Kidney capillary endothelial cell (primary cell): ENCODE results near the gene TGIF1.

Experiments
- DNase-seq: peaks from one replicate; pipeline ENCODE4 v3.0.0-alpha.2; 2018; ENCODE audit warnings: low spot score

The TGIF1 gene

DNA sequence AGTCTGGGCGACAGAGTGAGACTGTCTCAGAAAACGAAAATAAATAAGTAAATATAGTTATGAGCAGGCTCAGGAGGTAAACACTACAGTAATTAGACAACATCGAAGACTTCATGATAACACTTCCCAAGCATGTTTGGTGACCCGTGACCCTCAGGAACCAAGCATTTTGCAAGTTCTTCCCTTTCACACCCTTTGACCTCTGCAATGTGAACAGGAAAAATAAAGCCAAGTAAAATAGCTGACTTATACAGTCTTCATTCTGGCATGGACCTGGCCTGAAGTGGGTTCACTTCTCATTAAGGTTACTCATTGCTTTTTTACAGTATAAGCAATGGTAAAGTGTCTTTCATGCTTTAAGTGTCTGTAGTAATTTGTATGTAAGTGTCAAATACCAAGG is 15.3 kb upstream of the TGIF1 start:
- no peak for DNase-seq

DNA sequence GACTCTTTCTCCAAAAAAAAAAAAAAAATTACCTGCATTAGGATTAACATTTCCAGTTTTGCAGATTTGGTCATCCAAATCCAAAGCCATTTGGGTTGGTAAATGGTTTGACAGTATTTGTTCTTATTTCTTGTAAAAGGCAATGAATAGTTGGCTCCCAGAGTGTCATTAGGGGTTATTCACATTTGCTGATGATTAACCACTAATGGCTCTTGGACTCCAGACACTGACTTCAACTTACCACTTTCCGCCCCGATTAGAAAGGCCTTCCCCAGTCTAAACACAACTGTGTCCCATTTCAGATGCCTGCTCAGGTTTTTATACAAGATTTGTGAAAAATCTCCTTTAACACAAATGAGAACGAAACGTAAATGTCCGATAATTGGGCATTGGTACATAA is 9.6 kb upstream of the TGIF1 start:
- DNase-seq, result no peak

DNA sequence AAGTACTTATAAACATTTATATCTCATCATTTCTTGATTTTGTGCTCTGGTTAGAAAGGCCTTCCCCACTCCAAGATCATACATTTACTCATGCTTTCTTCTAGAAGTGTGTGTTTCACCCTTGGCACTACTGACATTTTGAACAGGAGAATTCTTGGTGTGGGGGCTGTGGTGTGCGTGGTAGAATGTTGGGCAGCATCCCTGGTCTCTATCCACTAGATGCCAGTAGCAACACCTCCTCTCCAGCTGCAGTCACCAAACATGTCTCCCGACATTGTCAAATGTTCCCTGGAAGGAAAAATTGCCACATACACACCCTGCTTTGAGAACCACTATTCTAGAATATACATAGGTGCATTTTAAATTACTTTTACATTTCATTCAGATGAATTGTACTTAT is 8.7 kb upstream of the TGIF1 start:
- DNase-seq, result peak; percentile 24

DNA sequence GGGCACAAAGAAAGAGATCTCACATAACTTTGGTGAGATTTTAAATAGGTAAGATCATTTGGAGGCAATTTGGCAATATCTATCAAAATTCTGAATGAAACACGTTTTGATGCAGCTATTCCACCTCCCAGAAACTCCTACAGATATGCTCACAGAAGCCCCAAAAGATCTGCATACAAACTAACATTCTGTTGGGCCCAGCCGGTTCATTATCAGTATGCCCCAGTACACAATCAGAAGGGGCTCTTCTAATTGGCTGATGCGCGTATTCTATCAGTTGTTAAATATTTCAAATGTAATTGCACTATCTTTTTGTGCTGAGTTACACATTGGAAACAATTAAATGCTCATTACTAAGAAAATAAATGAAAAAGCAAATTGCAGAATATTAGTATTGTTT is 7.1 kb upstream of the TGIF1 start:
- DNase-seq, result no peak

DNA sequence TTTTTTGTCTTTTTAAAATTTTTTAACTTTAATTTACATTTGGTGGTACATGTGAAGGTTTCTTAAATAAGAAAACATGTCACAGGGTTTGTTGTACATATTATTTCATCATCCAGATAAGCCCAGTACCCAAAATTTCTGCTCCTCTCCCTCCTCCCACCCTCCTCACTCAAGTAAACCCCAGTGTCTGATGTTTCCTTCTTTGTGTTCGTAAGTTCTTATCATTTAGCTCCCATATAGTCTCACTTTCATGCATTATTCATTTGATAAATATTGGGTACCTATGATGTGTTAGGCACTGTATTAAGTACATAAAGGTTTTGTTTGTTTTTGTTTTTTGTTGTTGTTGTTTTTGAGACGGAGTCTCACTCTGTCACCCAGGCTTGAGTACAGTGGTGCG is 5.7 kb upstream of the TGIF1 start:
- DNase-seq, result no peak

DNA sequence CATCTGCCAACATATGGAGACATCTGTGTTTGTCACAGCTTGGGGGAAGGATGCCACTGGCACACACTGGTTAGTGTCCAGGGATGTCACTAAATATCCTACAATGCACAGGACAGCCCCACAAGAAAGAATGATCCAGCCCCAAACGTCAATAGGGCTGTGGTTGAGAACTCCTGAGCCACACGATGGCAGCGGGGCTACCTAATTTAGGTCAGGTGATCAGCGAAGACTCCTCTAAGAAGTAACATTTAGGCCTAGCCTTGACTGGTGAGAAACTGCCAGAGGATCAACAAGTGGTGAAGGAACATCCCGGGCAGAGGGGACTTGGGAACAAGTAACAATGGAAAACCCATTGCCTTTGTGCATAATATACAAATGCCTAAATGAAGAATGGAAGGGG is 5.0 kb upstream of the TGIF1 start:
- no peak for DNase-seq

DNA sequence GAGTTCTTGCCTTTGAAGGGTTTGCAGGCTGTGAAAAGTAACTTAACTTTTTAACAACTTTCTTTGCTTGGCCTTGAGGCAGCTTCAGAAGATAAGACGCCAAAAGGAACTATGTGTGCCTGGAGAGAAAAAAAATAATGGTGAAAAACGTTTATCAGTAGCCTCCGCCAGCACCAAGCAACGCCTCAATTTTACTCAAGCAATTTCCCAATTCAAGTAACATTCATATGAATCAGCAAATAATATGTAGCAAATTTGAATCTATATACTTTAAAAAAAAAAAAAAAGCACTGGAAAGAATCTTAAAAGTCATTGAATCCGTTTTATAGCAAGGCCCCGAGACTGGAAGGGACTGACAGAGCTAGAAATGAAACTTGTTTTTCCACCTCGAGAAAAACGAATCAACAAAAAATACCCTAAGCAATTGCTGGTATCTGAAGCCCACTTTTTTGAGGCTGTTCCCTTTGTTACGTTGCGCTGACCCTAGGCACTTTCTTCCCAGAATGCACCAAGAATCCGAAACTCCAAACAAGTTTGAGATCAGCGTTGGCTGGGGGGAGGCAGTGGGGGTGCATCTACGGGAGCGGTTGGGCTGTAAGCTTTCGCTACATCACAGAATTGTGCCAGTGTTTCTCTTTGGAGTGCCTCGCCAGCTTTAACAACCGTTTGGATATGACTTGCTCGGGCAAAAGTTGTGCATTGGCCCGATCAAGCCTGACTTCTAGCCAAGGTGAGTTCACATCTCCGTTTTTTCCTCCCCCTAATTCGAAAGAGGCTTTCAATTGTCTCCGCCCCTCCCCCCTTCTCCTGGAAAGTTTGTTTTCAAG is 2.7 kb upstream of the TGIF1 start:
- peak; percentile 26 for DNase-seq

DNA sequence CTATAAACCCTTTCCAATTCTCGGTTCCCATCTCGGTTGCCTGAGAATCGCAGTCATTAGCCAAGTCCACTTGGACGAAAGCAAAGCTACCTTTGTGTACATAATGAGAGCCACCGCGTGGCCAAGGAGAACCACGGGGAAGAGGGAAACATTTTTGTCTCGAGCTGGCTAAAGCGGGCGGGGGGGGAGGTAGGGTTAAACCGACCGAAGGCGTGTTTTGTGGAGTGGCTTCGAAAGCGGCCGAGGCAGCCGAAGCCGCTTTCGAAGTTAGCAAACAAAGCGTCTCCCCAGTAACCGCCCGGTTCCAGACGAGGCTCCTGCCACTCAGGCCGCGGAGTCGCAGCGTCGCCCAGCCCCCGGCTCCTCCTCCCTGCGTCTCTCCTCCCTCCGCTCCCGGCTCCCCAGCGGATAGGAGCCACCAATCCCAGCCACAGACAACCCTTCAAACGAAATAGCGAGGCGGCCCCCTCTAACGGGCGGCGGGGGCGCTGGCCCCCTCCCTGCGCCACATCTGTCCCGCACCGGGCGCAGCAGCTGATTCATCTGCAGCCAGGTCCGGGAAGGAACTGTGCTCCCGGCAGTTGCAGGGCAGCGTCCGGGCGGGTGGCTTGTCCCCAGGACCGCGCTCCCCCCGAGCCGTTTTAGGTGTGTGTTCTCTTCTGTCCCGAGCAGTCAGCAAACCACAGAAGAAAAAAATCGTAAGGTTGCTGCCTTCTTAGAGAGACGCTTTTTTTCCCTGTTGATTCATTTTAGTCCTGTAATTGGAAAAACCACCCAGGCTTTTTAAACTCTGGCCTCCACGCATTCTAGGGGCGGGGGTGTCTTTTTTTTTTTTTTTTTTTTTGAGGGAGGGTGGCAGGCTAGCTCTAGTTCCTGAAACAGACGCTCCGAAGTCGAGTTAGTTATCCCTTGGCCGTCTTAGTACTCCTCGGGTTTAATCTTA is 1.8 kb upstream of the TGIF1 start:
- peak; percentile 91 for DNase-seq

DNA sequence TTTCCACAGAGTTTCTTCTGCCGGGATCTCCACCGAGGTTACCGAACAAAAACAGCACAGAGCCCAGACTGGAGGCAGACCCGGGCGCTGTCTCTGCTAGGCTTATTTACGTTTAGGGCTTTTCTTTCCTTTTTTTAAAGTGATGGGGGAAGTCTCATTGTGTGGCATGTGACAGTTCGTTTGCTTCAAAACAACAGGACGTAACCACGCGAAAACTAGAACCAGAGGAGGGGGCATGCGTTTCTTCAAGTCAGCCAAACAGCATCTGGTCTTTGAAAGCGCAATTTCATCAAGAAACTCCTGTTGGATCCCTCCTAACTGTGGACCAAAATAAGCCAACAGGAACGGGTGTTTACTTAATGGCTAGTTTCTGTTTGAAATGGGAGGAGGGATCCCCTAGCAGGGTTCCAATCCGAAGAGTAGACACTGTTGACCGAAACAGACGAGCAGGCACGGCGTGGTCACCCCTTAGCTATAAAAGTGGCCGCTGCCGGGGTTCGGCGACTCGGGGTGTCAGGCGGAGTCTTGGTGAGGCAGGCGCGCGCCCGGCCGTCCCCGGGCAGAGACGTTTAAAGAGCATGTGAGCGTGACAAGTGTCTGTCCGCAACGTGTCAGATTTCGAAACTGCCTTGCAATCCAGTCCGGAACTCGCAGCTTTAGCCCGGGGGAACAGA is 997 bp upstream of the TGIF1 start:
- DNase-seq, result peak; percentile 44

DNA sequence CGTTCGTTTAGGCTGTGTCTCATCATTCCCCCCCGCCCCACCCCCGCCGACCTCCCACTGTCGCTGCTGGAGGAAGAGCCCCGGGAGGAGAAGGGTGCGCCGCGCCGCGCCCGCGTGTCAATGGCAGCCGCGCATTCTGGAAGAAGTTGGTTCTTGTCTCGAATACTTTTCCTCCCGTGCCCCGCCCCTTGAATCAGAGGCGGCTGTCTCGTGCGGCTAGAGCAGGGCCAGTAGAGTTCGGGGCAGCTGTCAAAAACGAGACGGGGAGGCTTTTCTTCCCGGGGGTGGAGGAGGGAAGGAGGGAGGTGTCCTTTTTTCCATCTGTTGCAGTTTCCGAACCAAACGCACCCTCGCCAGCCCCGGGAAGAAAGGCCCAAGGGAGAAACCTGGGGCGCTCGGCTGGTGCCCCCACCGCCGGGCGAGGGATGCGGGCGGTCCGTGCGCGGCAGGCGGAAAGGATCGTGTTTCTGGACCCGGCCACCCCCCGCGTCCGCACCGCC is 410 bp upstream of the TGIF1 start:
- peak; percentile 48 for DNase-seq

DNA sequence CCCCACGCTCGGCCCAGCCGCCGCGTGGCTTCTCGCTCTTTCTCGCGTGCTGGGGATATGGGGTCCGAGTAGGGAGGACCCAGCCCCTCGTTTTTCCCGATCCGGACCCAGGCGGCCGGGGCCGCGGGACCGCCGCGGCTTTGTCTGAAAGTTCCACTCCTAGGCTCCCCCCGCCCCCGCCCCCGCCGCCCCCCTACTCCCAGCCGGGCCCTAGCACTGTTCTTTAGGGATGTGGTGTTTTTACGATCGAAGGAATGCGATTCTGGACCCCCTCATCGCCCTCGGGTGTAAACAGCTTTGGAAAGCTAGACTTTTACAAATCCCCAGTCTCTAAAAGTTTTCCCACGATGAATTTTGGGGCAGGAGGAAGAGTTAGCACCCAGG is 819 bp downstream of the TGIF1 start:
- no peak for DNase-seq

DNA sequence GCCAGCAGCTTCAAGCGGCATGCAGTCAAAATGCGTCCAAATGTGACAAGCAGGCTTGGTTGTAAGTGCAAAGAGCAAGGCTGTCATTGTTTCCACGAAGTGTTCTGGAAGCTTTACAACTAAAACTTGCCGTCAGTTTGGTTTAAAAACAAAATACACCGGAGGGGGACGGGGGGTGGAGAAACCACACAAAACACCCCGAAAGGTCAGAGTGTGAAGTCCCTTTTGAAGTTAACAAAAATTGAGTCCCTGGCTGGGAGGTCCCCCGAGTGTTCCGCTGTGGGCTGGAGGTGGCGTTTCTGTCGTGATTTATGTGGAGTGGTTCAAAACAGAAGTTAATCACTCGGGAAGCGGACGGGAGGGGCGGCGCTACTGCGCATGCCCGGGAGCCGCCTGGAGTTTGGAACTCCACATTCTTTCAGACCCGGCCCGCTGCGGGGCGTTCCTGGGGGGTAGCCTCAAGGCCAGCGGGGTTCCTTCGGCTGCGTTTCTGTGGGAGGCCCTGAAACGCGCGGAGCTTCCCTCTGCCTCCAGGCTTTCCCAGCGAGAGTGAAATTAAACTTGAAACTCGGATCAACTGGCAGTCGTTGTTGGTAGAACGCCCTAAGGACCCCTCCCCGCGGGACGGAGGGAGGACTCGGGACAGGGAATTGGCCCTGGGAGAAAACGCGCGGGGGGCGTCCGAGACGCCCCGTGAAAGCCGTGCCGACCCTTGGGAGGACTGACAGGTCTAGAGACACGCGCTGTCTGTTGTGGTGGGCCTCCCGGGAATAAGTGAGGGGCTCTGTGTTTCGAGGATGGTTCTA is 1.4 kb downstream of the TGIF1 start:
- DNase-seq, result peak; percentile 85

DNA sequence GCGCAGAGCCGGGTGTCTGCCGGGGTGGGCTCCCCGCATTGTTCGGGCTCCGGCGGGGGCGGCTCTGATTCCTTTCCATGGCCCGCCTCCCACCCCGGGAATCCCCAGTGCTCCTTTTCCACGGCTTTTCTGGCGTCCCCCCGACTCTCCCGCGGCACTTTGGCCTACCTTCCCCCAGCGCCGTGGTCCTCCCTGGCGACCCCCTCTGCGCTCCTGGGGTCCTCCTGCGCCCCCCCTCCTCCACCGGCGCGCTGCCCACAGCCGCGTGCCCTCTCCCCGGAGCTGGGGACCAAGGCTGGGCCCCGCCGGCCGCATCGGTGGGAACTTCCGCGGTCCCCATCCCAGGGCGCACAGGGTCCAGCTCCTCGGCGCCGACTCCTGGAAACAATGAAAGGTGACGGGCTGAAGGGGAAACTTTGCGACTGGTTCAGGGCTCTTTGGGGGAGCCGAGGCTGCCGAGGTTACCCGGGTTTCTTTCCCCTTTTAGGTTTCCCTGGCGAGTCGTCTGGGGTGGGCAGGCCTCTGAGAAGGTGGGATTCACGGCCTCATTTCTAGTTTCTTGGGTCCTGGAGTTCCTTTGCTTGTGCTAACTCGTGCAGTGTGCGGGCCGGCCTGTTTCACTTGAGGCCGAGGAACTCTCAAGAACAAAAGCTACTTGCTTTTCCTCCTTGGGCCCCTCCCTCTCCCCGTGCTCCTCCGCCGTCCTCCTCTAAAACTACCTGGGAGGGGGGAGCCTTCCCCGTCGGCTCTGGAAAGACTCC is 2.2 kb downstream of the TGIF1 start:
- DNase-seq, result no peak

DNA sequence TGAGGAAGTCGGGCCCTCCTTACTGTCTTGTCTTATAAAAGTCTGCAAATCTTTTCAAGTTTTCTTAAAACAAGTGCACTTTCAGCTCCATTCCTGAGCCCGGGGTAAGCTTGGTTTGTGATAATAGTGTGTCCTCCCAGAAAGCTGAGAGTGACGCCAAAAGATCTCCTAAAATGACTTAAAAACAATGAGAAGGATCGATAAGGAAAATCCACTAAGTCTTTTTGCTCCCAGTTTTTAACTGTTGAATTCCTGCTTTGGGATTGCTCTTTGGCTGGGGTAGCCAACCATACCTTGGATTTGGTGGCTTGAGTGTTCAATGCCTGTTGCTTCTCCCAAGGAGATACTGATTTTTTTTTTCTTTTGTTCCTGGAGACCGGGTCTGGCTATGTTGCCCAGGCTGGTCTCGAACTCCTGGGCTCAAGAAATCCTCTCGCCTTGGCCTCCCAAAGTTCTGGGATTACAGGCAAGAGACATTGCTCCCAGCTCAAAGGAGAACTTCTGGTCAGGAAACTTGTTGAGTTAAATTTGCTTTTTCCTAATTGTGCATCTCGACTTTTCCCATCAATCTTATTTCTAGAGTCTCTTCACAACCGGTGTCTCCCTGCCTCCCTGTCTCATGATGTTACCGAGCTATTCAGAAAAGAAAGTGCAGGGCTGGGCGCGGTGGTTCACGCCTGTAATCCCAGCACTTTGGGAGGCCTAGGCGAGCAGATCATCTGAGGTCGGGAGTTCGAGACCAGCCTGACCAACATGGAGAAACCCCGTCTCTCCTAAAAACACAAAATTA is 3.0 kb downstream of the TGIF1 start:
- peak; percentile 45 for DNase-seq

DNA sequence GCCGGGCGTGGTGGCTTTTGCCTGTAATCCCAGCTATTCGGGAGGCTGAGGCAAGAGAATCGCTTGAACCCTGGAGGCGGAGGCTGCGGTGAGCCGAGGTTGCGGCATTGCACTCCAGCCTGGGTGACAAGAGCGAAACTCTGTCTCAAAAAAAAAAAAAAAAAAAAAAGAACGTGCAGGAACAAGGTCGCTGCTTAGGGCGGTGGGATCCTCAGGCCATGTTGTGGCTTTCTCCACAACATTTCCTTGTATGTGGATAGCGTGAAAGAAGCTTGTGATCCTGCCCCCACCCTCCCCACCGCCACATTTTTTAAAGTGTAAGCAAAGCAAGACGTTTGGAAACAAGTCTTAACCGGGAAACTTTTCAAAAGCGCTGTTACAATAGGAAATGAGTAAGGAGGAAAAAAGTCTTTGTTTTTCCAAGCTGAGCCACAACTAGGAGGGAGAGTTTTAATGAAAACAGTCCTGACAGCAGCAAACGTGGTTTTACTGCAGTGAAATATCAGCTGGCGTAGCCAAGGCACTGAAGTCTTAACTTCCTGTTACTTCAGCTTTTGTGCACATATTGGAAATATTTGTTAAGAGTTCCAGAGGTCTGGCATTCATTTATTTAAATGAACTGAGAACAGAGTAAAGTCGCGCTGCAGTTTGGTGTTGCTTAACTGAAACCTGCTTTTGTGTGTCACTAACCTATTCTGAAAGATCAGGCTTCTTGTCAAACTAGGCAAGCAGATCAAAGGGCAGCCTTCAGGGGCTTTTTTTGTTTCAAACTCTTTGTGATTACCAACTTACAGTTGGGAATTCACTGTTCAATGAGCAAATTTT is 3.8 kb downstream of the TGIF1 start:
- peak; percentile 90 for DNase-seq

DNA sequence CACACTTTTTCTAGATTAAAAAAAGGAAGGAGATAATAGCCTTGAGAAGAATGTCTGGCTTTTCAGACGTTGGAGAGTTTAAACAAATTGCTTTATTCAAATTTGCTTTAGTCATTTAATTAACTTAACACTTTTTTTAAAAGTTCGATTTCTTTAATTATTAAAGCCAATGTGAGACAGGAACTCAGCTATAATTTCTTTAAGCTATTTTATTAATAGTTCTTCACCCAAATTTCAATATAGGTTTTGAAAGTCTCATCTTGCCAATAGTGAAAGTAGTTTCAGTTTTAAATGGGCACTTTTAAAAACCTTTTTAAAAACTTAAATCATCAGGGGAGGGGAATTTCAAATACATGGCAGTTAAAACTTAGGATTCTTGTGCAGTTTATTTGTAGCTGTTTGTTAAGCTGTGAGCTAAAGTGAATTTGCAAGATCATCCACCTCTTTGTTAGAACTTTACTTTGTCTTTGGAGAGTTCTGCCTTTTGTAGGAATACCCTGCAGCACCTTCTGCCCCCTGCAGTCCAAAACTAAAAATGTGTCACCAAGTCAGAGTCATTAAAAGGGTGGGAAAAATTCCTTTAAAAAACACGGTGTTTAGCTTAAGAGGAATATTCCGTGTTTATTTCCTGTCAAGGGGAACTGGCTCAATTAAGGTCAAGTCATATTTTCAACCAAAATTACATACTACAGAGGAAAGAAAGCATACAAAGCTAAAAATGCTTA is 4.6 kb downstream of the TGIF1 start:
- peak; percentile 68 for DNase-seq

DNA sequence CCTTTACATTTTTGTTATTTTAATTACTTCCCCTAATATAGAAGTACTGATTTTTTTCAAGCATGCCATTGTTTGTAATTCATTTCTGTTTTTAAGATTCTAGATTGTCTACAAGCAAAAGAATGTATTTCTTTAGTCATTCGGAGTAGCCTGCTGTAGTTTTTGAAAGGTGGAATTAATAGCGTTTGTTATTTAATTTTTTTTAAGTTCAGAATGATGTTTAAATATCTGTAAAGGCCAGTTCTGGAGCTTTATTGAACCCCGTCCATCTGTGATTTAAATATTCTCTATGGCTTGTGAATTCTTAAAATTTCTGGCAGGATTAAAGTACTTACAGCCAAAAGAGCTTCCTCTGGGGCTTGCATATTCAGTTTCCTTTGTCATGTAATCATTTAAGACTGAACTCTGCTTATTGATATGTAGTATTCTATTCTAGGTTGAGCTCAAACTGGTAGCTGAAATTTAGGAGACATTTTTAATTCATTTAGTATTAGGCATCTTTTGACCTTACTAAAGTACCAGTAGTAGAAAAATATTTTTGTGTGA is 5.2 kb downstream of the TGIF1 start:
- no peak for DNase-seq
